IMR-90 (cell line): ENCODE measurements around the gene HBZ. TPM values are rescaled to one million over a fixed set of nuclear protein-coding genes. Genes with fewer than 3 reads are reported as not detected.

ENCODE experiments used
- ATAC-seq: fragments of 200-7000 bp; cut with Tn5 transposase; 2 replicates; pipeline ENCODE4 v1.9.1; 2020; ENCODE audit warnings: low read depth, mild to moderate bottlenecking, moderate library complexity
- BruUV-seq: library from RNA; stranded (reverse); fragments of 400-500 nt; replicated peaks from 2 replicates; lab custom pipeline; 2021; lab: Mats Ljungman, UMichigan
- CTCF ChIA-PET: fragments of 300-600 bp; formaldehyde crosslinking; extraction: SDS; loops from one replicate; lab custom pipeline; 2021; ENCODE audit warnings: antibody characterized with exemption; lab: Yijun Ruan, JAX
- POLR2A ChIA-PET: fragments of 300-600 bp; sonication (Branson Sonifier 250); formaldehyde crosslinking; loops from one replicate; lab custom pipeline; 2022; ENCODE audit warnings: antibody characterized with exemption; ENCODE audit not compliant: unreplicated experiment; lab: Charles Lee
- DNase-seq: peaks from one replicate; pipeline ENCODE4 v3.0.0; 2013
- H2AFZ ChIP-seq: replicated peaks from 2 replicates; pipeline ENCODE3; 2013; ENCODE audit warnings: low read length, mild to moderate bottlenecking; ENCODE audit not compliant: poor library complexity
- H2AK5ac ChIP-seq: 2 replicates; pipeline ENCODE4 v1.6.1; 2013; ENCODE audit warnings: low read depth, low read length, inconsistent platforms
- H2AK9ac ChIP-seq: replicated peaks from 2 replicates; pipeline ENCODE3; 2013; ENCODE audit warnings: mild to moderate bottlenecking, low read depth, low read length, moderate library complexity; ENCODE audit not compliant: poor library complexity
- H2BK120ac ChIP-seq: 2 replicates; pipeline ENCODE4 v1.6.1; 2013; ENCODE audit warnings: low read depth, low read length, inconsistent platforms
- H2BK15ac ChIP-seq: 3 replicates; pipeline ENCODE4 v1.6.1; 2013; ENCODE audit warnings: low read depth, low read length, inconsistent platforms
- H2BK20ac ChIP-seq: 2 replicates; pipeline ENCODE4 v1.6.1; 2013; ENCODE audit warnings: low read depth, mild to moderate bottlenecking, inconsistent platforms, low read length, moderate library complexity
- H2BK5ac ChIP-seq: 2 replicates; pipeline ENCODE4 v1.6.1; 2013; ENCODE audit warnings: mild to moderate bottlenecking, low read depth, low read length, inconsistent platforms; ENCODE audit not compliant: poor library complexity, severe bottlenecking
- H3K14ac ChIP-seq: replicated peaks from 2 replicates; pipeline ENCODE4 v1.6.1; 2013; ENCODE audit warnings: low read depth, low read length, inconsistent platforms
- H3K18ac ChIP-seq: 2 replicates; pipeline ENCODE4 v1.6.1; 2013; ENCODE audit warnings: low read depth, low read length, control low read depth
- H3K23ac ChIP-seq: 2 replicates; pipeline ENCODE4 v1.6.1; 2013; ENCODE audit warnings: low read depth, low read length, inconsistent platforms
- H3K27ac ChIP-seq: 2 replicates; pipeline ENCODE4 v1.5.1; 2013; ENCODE audit warnings: mild to moderate bottlenecking, control low read depth, low read length; ENCODE audit not compliant: insufficient read depth
- H3K27me3 ChIP-seq: 2 replicates; pipeline ENCODE4 v1.6.1; 2013; ENCODE audit warnings: low read length; ENCODE audit not compliant: control insufficient read depth, insufficient read depth
- H3K36me3 ChIP-seq: 2 replicates; pipeline ENCODE4 v1.6.1; 2013; ENCODE audit warnings: low read length, mixed read lengths; ENCODE audit not compliant: control insufficient read depth, insufficient read depth
- H3K4ac ChIP-seq: 2 replicates; pipeline ENCODE4 v1.6.1; 2013; ENCODE audit warnings: low read depth, low read length, inconsistent platforms
- H3K4me1 ChIP-seq: 2 replicates; pipeline ENCODE4 v1.6.1; 2013; ENCODE audit warnings: low read length, mixed read lengths; ENCODE audit not compliant: control insufficient read depth, insufficient read depth
- H3K4me2 ChIP-seq: 2 replicates; pipeline ENCODE4 v1.6.1; 2013; ENCODE audit warnings: low read depth, mild to moderate bottlenecking, control low read depth, low read length, moderate library complexity
- H3K4me3 ChIP-seq: 2 replicates; pipeline ENCODE4 v1.5.1; 2013; ENCODE audit warnings: low read depth, mild to moderate bottlenecking, control low read depth, low read length, moderate library complexity; ENCODE audit not compliant: insufficient read depth
- H3K56ac ChIP-seq: 2 replicates; pipeline ENCODE4 v1.6.1; 2013; ENCODE audit warnings: low read length, inconsistent platforms; ENCODE audit not compliant: insufficient read depth; ENCODE audit errors: extremely low read depth
- H3K79me1 ChIP-seq, 2 experiments: 2 replicates each; pipeline ENCODE4 v1.6.1; 2013; ENCODE audit warnings: low read length in 2 of 2, inconsistent platforms in 1 of 2, low read depth in 1 of 2
- H3K9ac ChIP-seq: 2 replicates; pipeline ENCODE4 v1.6.1; 2013; ENCODE audit warnings: low read depth, low read length, control low read depth
- H3K9me1 ChIP-seq: 2 replicates; pipeline ENCODE4 v1.6.1; 2013; ENCODE audit warnings: low read length, inconsistent platforms; ENCODE audit not compliant: insufficient read depth
- H3K9me3 ChIP-seq: 2 replicates; pipeline ENCODE4 v1.6.1; 2013; ENCODE audit warnings: low read length; ENCODE audit not compliant: control insufficient read depth, insufficient read depth
- H4K20me1 ChIP-seq: 2 replicates; pipeline ENCODE4 v1.6.1; 2013; ENCODE audit warnings: low read length, inconsistent platforms; ENCODE audit not compliant: insufficient read depth
- H4K5ac ChIP-seq: 2 replicates; pipeline ENCODE4 v1.6.1; 2013; ENCODE audit warnings: mild to moderate bottlenecking, low read depth, low read length, control low read depth
- H4K8ac ChIP-seq, 2 experiments: 2 replicates each; pipeline ENCODE4 v1.6.1; 2013; ENCODE audit warnings: low read depth in 2 of 2, low read length in 2 of 2, control low read depth in 1 of 2, inconsistent platforms in 1 of 2
- H4K91ac ChIP-seq: 2 replicates; pipeline ENCODE4 v1.6.1; 2013; ENCODE audit warnings: low read depth, low read length, inconsistent platforms; ENCODE audit not compliant: insufficient read depth
- BHLHE40 ChIP-seq: fragments of 150-350 bp; IDR thresholded peaks from 2 replicates; pipeline ENCODE4 v1.6.1; 2016; ENCODE audit warnings: mild to moderate bottlenecking, low read depth, low read length
- CEBPB ChIP-seq: IDR thresholded peaks from 2 replicates; pipeline ENCODE4 v1.6.1; 2012; ENCODE audit warnings: low read depth, low read length, improper control_type of control experiment
- CHD1 ChIP-seq: IDR thresholded peaks from 2 replicates; pipeline ENCODE4 v1.6.1; 2012; ENCODE audit warnings: low read depth, low read length, improper control_type of control experiment
- CTCF ChIP-seq: conservative IDR thresholded peaks from 2 replicates; pipeline ENCODE4 v1.5.1; 2012; ENCODE audit warnings: mild to moderate bottlenecking, low read depth, low read length, improper control_type of control experiment
- MAZ ChIP-seq: IDR thresholded peaks from 2 replicates; pipeline ENCODE4 v1.6.1; 2012; ENCODE audit warnings: low read depth, mild to moderate bottlenecking, low read length, improper control_type of control experiment, moderate library complexity, borderline replicate concordance
- MXI1 ChIP-seq: IDR thresholded peaks from 2 replicates; pipeline ENCODE4 v1.6.1; 2012; ENCODE audit warnings: low read depth, mild to moderate bottlenecking, low read length, moderate library complexity, borderline replicate concordance
- POLR2A ChIP-seq: IDR thresholded peaks from 2 replicates; pipeline ENCODE4 v1.6.1; 2012; ENCODE audit warnings: mild to moderate bottlenecking, low read depth, low read length
- SMC3 ChIP-seq: fragments of 150-350 bp; IDR thresholded peaks from 2 replicates; pipeline ENCODE4 v1.6.1; 2016; ENCODE audit warnings: low read depth, mild to moderate bottlenecking, antibody characterized with exemption, low read length, moderate library complexity
- WGBS, 2 experiments: methylation state at CpG; one replicate each; pipeline versions ENCODE4 v1.1.5 to v1.1.7; 2013; ENCODE audit warnings: missing lambda C conversion rate in 2 of 2; ENCODE audit not compliant: insufficient read length in 1 of 2; ENCODE audit errors: extremely low coverage in 2 of 2; 5-methylcytosine and 5-hydroxymethylcytosine counted together
- dilution Hi-C: fragments of 300-500 bp; cut with HindIII; formaldehyde crosslinking; loops from one replicate; pipeline ENCODE4 v1.14.3; 2018; ENCODE audit warnings: low sequenced_read_pairs; ENCODE audit not compliant: unreplicated experiment
- in situ Hi-C: fragments of 300-500 bp; cut with MboI; formaldehyde crosslinking; loops from 3 replicates; pipeline ENCODE4 v1.14.3; 2019; ENCODE audit warnings: low sequenced_read_pairs, inconsistent platforms, mixed read lengths
- intact Hi-C: fragments of 100-400 bp; cut with micrococcal nuclease; formaldehyde crosslinking; loops from 2 replicates; pipeline ENCODE4 v1.10.0; 2022
- polyA plus RNA-seq, 3 experiments: library from polyadenylated mRNA; depleted of rRNA; stranded (reverse); fragments of >200 nt; gene quantifications; 2 replicates each; pipeline ENCODE4 v1.2.3, GENCODE V29; 2012; ENCODE audit warnings: low replicate concordance in 1 of 3
- total RNA-seq: library from RNA; depleted of rRNA; stranded (reverse); fragments of >200 nt; gene quantifications from 2 replicates; pipeline ENCODE4 v1.2.3, GENCODE V29; 2012
- TF ChIP-seq, protein P1 (sequence below): fragments of 150-350 bp; IDR thresholded peaks from 2 replicates; pipeline ENCODE4 v1.6.1; 2017; ENCODE audit warnings: mild to moderate bottlenecking, antibody characterized with exemption, low read length, low read depth

Gene HBZ
- total and polyA plus RNA-seq, 2 of the 4 experiments (the other 2 are of a cell fraction): not detected

- no peak overlapping the region for H4K8ac ChIP-seq
- dilution Hi-C loops: no loop called here
These were observed 23.4 kb upstream of the HBZ start for GRCh38 chr16:129075-129474.

More at GRCh38 chr16:129075-129474, 23.4 kb upstream of the HBZ start:
- Histone ChIP-seq H2BK5ac (no peak overlapping the region), H3K9ac (no peak overlapping the region), H2AFZ (no peak overlapping the region), H4K91ac (no peak overlapping the region), H2BK120ac (no peak overlapping the region), H3K4me3 (no peak overlapping the region), H3K4ac (no peak overlapping the region), H3K56ac (no peak overlapping the region), H3K23ac (no peak overlapping the region), H3K27ac (no peak overlapping the region), H3K18ac (no peak overlapping the region), H2AK5ac (no peak overlapping the region), H4K5ac (no peak overlapping the region), H3K4me1 (no peaks in the 10 kb centered on the region; the same call in 1 of the 2 replicates), H4K20me1 (peaks cover 38% of the 10 kb centered on the region), H3K4me2 (no peak overlapping the region), H3K27me3 (no peaks in the 10 kb centered on the region), H3K9me1 (no peaks in the 10 kb centered on the region; the same call in 1 of the 2 replicates), H3K36me3 (0 out of 2 replicates have a peak, but pooled peaks cover 2% of the 10 kb centered on the region), H2AK9ac (no peak overlapping the region), H2BK20ac (no peak overlapping the region), H3K79me1 (peaks cover 40 to 71% of the 10 kb centered on the region in 2 experiments), H3K9me3 (no peaks in the 10 kb centered on the region), H3K14ac (no peak overlapping the region), H2BK15ac (no peak overlapping the region)
- ChIA-PET POLR2A (no interaction called here), CTCF (no interaction called here)
- TF ChIP-seq CTCF (no peak), MXI1 (no peak), BHLHE40 (no peak), CEBPB (no peak), SMC3 (no peak), POLR2A (no peak), CHD1 (no peak), MAZ (no peak)
- TF ChIP-seq, protein P1, sequence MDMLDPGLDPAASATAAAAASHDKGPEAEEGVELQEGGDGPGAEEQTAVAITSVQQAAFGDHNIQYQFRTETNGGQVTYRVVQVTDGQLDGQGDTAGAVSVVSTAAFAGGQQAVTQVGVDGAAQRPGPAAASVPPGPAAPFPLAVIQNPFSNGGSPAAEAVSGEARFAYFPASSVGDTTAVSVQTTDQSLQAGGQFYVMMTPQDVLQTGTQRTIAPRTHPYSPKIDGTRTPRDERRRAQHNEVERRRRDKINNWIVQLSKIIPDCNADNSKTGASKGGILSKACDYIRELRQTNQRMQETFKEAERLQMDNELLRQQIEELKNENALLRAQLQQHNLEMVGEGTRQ: no peak
- 92% methylated on average over 2 of the region's 2 CpGs; no CpG with 5 or more reads in 1 of the 2 experiments for WGBS, 2 experiments
- no peak for DNase-seq
- no peak for ATAC-seq
- BruUV-seq: no TSS peak
- intact Hi-C loops (no loop called here), in situ Hi-C loops (no loop called here)
